Measurements from ENCODE around the gene DHRS7B.
"Not testable (repeated sequence)": the region's sequence is repeated elsewhere in the genome, so short reads cannot be mapped to it uniquely, and the experiment has no call there.

The DHRS7B gene

DNA sequence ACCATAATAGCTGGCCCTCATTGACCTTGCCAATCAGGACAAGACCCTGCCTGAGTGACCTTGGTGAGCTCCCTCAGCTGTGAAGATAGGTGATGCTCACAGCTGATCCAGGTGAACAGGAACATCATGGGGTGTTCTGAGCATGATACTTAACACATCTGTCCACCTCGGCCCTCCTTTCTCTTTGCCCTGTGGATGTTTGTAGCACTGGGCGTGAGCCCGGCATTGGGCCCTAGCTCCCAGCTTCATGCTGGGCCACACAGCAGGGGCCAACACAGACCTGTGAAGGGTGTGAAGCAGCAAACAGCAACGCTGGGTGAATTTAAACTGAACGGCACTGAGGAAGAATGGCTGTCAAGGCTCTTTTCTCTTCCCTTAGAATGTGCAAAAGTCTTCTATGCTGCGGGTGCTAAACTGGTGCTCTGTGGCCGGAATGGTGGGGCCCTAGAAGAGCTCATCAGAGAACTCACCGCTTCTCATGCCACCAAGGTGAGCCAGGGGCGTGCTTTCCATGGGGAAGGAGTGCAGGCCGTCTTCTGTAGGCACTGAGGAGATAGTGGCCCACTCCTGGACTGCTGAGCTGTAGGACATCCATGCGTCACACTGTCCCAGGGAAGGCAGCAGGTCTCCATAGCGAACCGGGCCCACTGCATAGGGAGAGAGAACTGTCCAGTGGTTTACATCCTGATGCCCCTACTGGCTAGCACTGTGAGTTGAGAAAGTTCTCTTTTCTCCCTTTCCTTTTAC lies 51.3 kb downstream of the DHRS7B start:
- no peak for DNase-seq (ENCODE audit: low spot score)

- DNase-seq (ENCODE audit: low spot score) = no peak
Measured at GRCh38 chr17:21183468-21183867, 56.7 kb downstream of the DHRS7B start.

GRCh38 chr17:21184570-21184969 lies 57.8 kb downstream of the DHRS7B start:
- no peak for DNase-seq (ENCODE audit: low spot score)

DNA sequence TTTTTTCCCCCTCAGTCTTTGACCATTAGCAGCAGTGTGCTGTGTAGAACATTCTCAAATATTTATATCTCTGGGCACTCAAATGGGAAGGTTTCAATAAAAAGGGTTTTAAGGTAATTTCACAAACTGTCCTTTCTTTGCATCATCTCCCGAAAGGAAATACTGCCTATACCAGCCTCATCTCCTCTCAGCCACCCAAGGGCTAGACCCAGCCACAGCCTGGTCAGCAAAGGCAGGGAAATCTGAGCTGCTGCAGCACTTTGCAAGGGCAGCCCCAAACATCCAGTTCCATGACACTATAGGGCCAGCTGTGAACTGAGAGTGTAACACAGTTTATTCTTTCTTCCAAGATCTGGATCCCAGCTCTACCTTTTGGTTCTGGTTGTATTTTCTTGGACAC lies 58.3 kb downstream of the DHRS7B start:
- DNase-seq (ENCODE audit: low spot score) = no peak

GRCh38 chr17:21186399-21187187 lies 59.8 kb downstream of the DHRS7B start:
- no peak for DNase-seq (ENCODE audit: low spot score)

DNA sequence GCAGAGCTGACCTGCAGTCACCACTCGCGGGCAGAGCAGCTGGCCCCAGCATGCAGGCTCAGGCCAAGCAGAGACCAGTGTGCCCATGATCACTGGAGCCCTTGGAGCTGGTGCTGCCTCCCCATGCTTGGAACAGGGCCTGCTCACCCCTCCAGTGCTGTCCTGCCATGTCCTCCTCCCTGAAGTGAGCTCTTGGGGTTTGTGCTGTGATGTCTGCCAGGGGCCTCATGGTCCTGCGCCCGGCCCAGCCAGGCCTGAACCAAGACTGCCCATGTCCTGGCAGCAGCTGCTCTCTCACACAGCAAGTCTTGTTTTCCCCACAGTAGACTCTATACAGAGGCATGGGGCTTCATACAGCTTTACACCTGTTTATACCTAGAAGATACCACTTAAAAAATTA lies 62.6 kb downstream of the DHRS7B start:
- DNase-seq (ENCODE audit: low spot score) = no peak

- no peak for DNase-seq (ENCODE audit: low spot score)
Measured at GRCh38 chr17:21190078-21190477, 63.3 kb downstream of the DHRS7B start.

DNA sequence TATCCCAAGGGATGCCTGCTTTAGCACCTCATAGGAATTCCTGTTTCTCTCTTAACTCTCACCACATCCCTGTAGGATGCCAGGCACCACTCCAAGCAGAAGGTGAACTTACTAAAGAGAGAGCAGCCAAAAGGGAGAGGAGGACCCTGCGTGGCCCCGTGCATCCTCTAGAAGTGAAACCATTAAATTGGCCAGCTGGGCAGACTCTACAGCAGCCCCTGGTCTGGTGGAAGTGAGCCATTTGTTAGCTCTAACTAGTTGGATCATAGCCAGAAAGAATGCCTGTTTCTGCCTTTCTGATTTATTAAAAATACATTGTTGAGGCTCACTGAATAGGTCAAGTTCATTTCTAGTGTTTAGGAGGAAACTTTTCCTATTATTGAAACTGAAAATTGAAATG lies 64.9 kb downstream of the DHRS7B start:
- DNase-seq (ENCODE audit: low spot score) = no peak

- DNase-seq (ENCODE audit: low spot score) = not testable (repeated sequence)
Measured at GRCh38 chr17:21192414-21192813, 65.7 kb downstream of the DHRS7B start.

DNA sequence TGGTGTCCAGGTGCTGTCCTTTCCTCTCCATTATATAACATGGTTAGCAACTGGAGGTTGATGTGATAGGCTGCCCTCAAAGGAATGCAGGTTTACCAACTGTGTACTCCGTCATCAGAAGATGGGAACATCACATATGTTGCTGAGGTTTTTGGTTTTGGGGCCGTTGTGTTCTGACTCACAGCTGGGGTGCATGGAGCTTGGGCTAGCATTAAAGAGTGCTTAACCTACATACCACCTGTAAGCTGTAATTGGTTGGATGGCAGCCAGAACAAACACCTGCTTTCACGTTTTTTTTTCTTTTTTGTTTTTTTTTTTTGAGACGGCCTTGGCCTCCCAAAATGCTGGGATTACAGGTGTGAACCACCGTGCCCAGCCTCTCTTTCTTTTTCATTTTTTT lies 66.3 kb downstream of the DHRS7B start:
- no peak for DNase-seq (ENCODE audit: low spot score)

- no peak for DNase-seq (ENCODE audit: low spot score)
Measured at GRCh38 chr17:21194226-21194625, 67.5 kb downstream of the DHRS7B start.

- DNase-seq (ENCODE audit: low spot score) = no peak
Measured at GRCh38 chr17:21194703-21195102, 67.9 kb downstream of the DHRS7B start.

DNA sequence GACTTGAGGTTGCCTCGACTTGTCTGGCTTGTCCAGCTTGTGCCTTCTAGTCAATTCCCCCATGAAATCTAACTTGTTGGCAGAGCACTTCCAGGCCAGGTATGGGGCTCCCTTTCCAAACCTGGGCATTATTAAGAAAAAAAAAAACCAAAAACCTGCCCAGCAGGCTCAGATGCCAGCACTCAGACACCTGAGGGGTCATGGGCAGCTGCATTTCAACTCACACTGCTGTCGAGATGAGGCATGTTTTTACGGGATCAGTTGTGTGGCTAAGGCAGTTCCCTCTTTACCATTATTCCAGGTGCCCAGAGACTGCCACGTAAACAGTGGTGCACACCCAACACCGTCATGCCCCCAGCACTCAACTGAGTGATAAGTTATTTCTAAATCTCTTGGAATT lies 69.4 kb downstream of the DHRS7B start:
- no peak for DNase-seq (ENCODE audit: low spot score)

DNA sequence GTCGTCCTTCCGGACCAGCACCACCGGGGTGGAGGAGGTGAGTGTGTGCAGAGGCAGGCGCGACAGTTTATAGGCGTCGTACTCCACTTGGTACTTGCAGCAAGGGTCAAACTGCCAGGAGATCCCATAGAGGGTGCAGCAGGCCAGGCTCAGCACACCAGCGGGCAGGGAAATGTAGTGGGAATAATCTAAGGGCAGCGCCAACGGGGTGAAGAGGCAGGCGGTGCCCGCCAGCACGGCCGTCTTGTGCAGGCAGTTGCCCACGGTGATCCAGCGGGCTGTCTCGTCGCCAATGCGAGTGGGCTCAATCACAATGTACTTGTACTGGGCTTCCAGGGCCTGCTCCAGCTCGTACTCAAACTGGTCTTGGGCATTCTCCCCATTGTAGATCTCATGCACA lies 71.6 kb downstream of the DHRS7B start:
- DNase-seq (ENCODE audit: low spot score) = no peak

GRCh38 chr17:21199311-21199710 lies 72.5 kb downstream of the DHRS7B start:
- DNase-seq (ENCODE audit: low spot score) = no peak

DNA sequence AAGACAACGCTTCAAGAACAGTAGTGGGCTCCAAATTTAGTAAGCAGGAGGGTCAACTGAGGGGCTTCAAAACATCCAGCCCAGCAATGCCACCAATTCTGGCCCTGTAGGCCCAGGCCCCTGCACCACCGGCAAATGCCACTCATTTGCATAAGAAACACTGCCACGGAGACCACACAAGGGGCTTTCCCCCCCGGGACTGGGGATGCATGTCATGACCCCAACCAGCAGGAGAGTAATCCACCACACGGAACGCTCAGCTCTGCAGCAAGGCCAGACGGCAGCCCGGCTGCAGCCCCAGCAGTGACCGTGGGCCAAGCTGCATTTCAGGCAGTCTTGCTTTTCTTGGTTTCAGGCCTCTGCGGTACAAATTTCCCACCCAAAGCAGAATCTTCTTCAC lies 73.1 kb downstream of the DHRS7B start:
- DNase-seq (ENCODE audit: low spot score) = no peak

DNA sequence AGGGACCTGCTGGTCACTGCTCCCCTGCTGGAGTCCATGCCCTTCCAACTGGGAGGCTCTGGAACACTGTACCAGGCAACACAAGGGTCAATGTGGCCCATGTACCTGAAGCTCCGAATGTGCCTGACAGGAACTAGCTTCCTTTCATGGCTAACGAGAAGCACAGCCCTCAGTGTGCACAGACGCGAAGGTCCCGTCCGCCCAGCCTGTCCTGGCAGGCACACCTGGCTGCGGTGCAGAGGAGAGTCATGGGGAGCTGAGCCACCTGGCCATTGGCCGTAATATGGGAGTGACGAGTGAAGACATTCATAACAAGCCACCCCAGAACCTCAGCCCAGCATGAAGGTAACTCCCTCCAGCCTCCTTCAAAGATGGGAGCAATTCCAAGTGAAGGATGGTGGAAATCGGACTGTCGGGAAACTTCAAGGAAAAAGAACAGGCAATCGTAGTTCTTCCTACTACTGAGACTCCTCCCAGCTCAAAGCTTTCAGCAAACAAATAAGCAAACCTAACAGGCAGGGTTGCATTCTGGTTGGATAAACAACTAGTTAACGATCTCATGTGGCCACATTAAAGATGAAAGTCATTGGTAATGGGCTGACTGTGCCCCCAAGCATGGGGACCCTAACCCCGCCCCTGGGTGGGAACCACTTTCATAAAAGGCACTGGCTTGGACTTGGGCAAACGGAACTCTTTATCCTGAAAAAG lies 74.0 kb downstream of the DHRS7B start:
- no peak for DNase-seq (ENCODE audit: low spot score)

DNA sequence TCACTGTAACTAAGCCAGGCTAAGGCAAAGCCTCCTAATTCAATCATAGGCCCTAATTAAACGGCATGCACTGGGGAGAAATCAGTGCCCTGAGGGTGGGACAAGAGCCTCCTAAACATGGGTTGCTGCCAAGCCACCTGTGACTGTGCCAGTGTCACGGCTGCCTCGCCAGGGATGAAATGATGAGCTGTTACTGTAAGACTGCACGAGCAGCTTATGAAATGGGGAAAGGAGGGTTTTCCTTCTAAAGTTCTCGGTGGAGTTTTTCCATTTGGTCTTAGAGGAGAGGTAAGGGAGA lies 74.5 kb downstream of the DHRS7B start:
- no peak for DNase-seq (ENCODE audit: low spot score)

- DNase-seq (ENCODE audit: low spot score) = no peak
Measured at GRCh38 chr17:21201874-21202273, 75.1 kb downstream of the DHRS7B start.

DNA sequence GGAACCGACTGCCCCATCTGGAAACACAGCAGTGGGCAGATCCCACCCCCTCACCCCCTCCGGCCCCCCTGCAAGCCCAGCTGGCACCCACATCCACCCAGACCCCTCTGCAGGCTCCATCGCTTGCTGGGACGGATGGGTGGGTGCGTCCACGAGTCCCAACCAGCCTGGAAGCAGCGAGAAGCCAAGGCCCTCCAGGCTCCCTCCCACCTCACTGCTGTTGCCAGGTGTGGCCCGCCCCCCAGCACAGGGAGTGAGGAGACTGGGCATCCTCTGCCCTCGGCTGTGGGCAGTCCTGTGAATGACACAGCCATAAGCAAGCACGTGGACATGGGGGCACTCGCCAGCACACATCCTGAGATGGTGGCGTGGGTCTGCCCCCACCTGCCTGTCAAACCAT lies 75.7 kb downstream of the DHRS7B start:
- DNase-seq (ENCODE audit: low spot score) = no peak

DNA sequence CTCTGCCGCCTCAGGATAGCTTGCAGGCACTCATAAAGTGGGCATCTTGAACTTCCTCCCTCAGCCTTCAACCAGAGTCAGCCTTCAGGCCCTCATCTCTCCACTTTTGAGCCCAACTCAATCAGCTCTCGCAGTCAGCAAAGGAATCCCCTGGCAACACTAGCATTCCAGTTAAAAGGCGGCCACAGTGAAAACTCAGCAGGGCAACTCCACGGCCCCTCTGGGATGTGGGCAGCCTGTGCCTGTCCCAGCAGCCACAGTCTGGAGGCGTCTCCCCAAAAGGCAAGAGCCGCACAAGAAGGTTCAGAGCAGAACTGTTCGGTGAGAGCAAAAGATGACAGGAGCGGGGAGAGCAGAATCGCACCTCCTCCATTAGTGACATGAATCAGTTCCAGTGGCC lies 78.2 kb downstream of the DHRS7B start:
- DNase-seq (ENCODE audit: low spot score) = no peak

DNA sequence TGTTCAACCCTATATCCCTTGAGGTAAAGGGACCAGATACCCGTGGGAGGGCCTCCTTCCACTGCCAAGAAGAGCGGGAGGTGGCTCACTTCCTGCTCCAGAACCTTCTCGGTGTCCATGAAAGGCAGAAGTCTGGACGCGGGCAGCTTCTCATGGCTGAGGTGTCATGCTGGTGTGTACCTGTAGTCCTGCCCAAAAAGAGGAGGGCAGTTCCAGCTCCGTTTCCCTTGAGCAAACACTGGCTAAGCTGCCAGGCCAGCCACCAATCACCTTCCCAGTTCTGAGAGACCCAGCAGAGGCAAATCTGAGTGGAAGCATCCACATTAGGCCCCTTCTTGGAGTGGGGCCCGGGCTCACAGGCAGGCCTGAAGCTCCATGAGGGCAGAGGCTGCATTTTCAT lies 81.6 kb downstream of the DHRS7B start:
- no peak for DNase-seq (ENCODE audit: low spot score)

- DNase-seq (ENCODE audit: low spot score) = no peak
Measured at GRCh38 chr17:21209511-21210175, 82.9 kb downstream of the DHRS7B start.
